Hepatocyte (in vitro differentiated cells): Measurements from ENCODE around the gene RAB3C.
"Not testable (repeated sequence)": the region's sequence is repeated elsewhere in the genome, so short reads cannot be mapped to it uniquely, and the experiment has no call there.

ENCODE experiments used
- CTCF ChIP-seq: fragments of 200-600 bp; sonication (generic); IDR thresholded peaks from 2 replicates; pipeline ENCODE4 v1.5.1; 2016; ENCODE audit warnings: antibody characterized with exemption, mild to moderate bottlenecking; ENCODE audit not compliant: poor library complexity
- EZH2 ChIP-seq: fragments of 200-600 bp; sonication (generic); IDR thresholded peaks from 2 replicates; pipeline ENCODE4 v1.6.1; 2016; ENCODE audit warnings: antibody characterized with exemption, mild to moderate bottlenecking, borderline replicate concordance

- not testable (repeated sequence) for TF ChIP-seq EZH2, CTCF
Observed at GRCh38 chr5:58557665-58558338, 25.1 kb upstream of the RAB3C start.
